ENCODE measurements around the gene SCMH1.
"Not testable (repeated sequence)": the region's sequence is repeated elsewhere in the genome, so short reads cannot be mapped to it uniquely, and the experiment has no call there.

SCMH1 gene

GRCh38 chr1:41192456-41193178 is 49.5 kb downstream of the SCMH1 start:
- no peak for TF ChIP-seq CTCF (IDR thresholded peaks at IDR 0.05)
- no peak for DNase-seq (ENCODE audit: low spot score)
- Histone ChIP-seq H3K27ac (no peak overlapping the region), H3K4me3 (no peak overlapping the region)

GRCh38 chr1:41184446-41184845 is 57.7 kb downstream of the SCMH1 start:
- Histone ChIP-seq H3K4me3 (no peak overlapping the region), H3K27ac (no peak overlapping the region)
- TF ChIP-seq CTCF (IDR thresholded peaks at IDR 0.05): no peak
- no peak for DNase-seq (ENCODE audit: low spot score)

- not testable (repeated sequence) for DNase-seq (ENCODE audit: low spot score); H3K4me3 ChIP-seq; H3K27ac ChIP-seq
Measured at GRCh38 chr1:41178230-41178629, 63.9 kb downstream of the SCMH1 start.

GRCh38 chr1:41175546-41175945 is 66.6 kb downstream of the SCMH1 start:
- no peak for DNase-seq (ENCODE audit: low spot score)
- TF ChIP-seq CTCF (IDR thresholded peaks at IDR 0.05): no peak
- no peak overlapping the region for H3K27ac ChIP-seq
- H3K4me3 ChIP-seq: no peak overlapping the region

- Histone ChIP-seq H3K27ac (no peak overlapping the region), H3K4me3 (no peak overlapping the region)
- DNase-seq (ENCODE audit: low spot score): no peak
- TF ChIP-seq CTCF (IDR thresholded peaks at IDR 0.05): no peak
Measured at GRCh38 chr1:41174170-41174569, 67.9 kb downstream of the SCMH1 start.

- H3K4me3 ChIP-seq: no peak overlapping the region
- H3K27ac ChIP-seq: no peak overlapping the region
- DNase-seq (ENCODE audit: low spot score): no peak
- no peak for TF ChIP-seq CTCF (IDR thresholded peaks at IDR 0.05)
Measured at GRCh38 chr1:41173651-41174050, 68.5 kb downstream of the SCMH1 start.

- H3K4me3 ChIP-seq: no peak overlapping the region
- no peak for TF ChIP-seq CTCF (IDR thresholded peaks at IDR 0.05)
- no peak for DNase-seq (ENCODE audit: low spot score)
- no peak overlapping the region for H3K27ac ChIP-seq
Measured at GRCh38 chr1:41171266-41171874, 70.7 kb downstream of the SCMH1 start.
